A549 (cell line): ENCODE measurements around the gene GULP1.

Source experiments
- CTCF ChIP-seq: fragments of >200 bp; sonication (Bioruptor Twin); formaldehyde crosslinking; IDR thresholded peaks from 3 replicates; pipeline ENCODE4 v1.5.1; 2016
- EP300 ChIP-seq, 2 experiments: fragments of >200 bp; sonication (Bioruptor Twin); formaldehyde crosslinking; IDR thresholded peaks; 2 replicates in 1 of 2; 3 replicates in 1 of 2; pipeline ENCODE4 v1.6.1; 2016 to 2017
- HOXA7 ChIP-seq: fragments of 250-450 bp; sonication (Bioruptor Pico); IDR thresholded peaks from 2 replicates; pipeline ENCODE4 v1.5.0; 2020; ENCODE audit warnings: mild to moderate bottlenecking, moderate library complexity
- KDM5A ChIP-seq: fragments of 200-600 bp; sonication (generic); IDR thresholded peaks from 2 replicates; pipeline ENCODE4 v1.6.1; 2016; ENCODE audit warnings: antibody characterized with exemption, mild to moderate bottlenecking
- POLR2A ChIP-seq: IDR thresholded peaks from 2 replicates; pipeline ENCODE4 v1.6.1; 2012; ENCODE audit warnings: mild to moderate bottlenecking, low read length
- REST ChIP-seq: fragments of 200-600 bp; sonication (generic); IDR thresholded peaks from 2 replicates; pipeline ENCODE4 v1.6.1; 2016; ENCODE audit warnings: antibody characterized with exemption, mild to moderate bottlenecking, moderate library complexity

- TF ChIP-seq POLR2A (no peak), KDM5A (no peak), EP300 (IDR thresholded peaks at IDR 0.05) (no peak), HOXA7 (no peak), CTCF (no peak), REST (no peak)
Observed at GRCh38 chr2:188518381-188518780, 226.7 kb downstream of the GULP1 start.
